Esophagus squamous epithelium (tissue), 4 donors: Measurements from ENCODE around the gene SPIN2A.

Source experiments
- CTCF ChIP-seq, 6 experiments: fragments of 450-650 bp in 4 of 6; fragments of 200-600 bp in 2 of 6; sonication (generic) in 2 of 6; IDR thresholded peaks; one replicate each; pipeline ENCODE4 v1.5.1; 2016 to 2019; ENCODE audit warnings: antibody characterized with exemption in 6 of 6, mild to moderate bottlenecking in 4 of 6, moderate library complexity in 4 of 6
- POLR2A ChIP-seq, 4 donors: fragments of 450-650 bp; IDR thresholded peaks; one replicate each; pipeline ENCODE4 v1.6.1; 2017; ENCODE audit warnings: antibody characterized with exemption in 4 of 4, mild to moderate bottlenecking in 4 of 4, moderate library complexity in 3 of 4

DNA sequence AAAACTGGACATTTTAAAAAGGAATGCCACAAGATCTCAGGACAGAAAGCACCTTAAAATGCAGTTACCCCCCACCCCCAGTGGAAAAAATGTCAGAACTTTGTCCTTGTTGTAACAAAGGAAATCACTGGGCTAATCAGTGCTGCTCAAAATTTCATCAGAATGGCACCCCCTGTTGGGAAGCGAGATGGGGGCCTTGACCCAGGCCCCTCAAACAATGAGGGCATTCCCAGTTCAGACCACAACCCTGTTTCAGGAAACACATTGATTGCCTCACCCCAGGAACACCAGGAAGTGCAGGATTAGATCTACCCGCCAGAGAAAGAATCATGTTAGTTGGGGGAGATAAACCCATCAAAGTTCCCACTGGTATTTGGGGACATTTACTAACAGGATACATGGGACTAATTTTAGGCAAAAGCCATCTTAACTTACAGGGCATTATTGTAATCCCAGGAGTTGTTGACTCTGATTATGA, 32.2 kb downstream of the SPIN2A start:
- TF ChIP-seq CTCF (IDR thresholded peaks at IDR 0.05) (no peak), POLR2A (IDR thresholded peaks at IDR 0.05) (no peak)
